Fibroblast of lung (primary cell): ENCODE results near the gene SFTPB.

Source experiments
- EZH2 ChIP-seq: IDR thresholded peaks from 2 replicates; pipeline ENCODE4 v1.5.1; 2012; ENCODE audit warnings: low read length, control low read depth, mild to moderate bottlenecking; ENCODE audit errors: missing control alignments
- TF ChIP-seq, protein P1 (sequence below), 2 donors: IDR thresholded peaks in 1 of 2; conservative IDR thresholded peaks in 1 of 2; 1 replicate in 1 of 2; 2 replicates in 1 of 2; pipeline ENCODE4 v1.5.1; 2011 to 2012; ENCODE audit warnings: low read length in 2 of 2, control low read depth in 1 of 2, inconsistent platforms in 1 of 2, low read depth in 1 of 2, mild to moderate bottlenecking in 1 of 2

DNA sequence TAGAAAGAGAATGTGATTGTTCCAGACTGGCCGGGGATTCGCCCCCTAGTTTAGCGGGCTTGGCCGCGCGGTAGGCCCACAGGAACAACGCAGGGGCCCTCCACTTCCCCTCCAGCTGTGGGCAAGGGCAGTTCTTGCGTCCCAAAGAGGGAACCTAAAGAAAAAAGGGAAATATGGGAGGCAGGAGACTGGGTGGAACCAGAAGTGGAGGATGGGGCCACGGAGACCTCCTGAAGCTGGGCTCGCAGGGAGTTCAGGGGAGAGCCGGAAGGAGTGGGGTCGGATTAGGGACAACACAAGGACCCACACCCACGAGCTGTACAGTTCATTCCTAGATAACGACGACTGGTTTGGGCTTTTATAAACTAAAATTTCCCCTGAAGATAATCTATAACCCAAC, 44.3 kb upstream of the SFTPB start:
- TF ChIP-seq, protein P1, sequence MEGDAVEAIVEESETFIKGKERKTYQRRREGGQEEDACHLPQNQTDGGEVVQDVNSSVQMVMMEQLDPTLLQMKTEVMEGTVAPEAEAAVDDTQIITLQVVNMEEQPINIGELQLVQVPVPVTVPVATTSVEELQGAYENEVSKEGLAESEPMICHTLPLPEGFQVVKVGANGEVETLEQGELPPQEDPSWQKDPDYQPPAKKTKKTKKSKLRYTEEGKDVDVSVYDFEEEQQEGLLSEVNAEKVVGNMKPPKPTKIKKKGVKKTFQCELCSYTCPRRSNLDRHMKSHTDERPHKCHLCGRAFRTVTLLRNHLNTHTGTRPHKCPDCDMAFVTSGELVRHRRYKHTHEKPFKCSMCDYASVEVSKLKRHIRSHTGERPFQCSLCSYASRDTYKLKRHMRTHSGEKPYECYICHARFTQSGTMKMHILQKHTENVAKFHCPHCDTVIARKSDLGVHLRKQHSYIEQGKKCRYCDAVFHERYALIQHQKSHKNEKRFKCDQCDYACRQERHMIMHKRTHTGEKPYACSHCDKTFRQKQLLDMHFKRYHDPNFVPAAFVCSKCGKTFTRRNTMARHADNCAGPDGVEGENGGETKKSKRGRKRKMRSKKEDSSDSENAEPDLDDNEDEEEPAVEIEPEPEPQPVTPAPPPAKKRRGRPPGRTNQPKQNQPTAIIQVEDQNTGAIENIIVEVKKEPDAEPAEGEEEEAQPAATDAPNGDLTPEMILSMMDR (conservative IDR thresholded peaks at IDR 0.05 in 1 of 2, IDR thresholded peaks at IDR 0.05 in 1 of 2; ENCODE audit: low read depth in 1 of 2, low read length in 2 of 2), result no peak
- TF ChIP-seq EZH2, result no peak
